Spleen (tissue), 11 donors: Measurements from ENCODE around the gene GRIK5. TPM values are rescaled to one million over a fixed set of nuclear protein-coding genes. Genes with fewer than 3 reads are reported as not detected.

Source experiments
- DNase-seq: peaks from one replicate; pipeline ENCODE4 v3.0.0-alpha.2; 2020
- H3K27ac ChIP-seq, 8 donors: fragments of 200-600 bp; sonication (generic) in 7 of 8; 1 replicate in 4 of 8; 2 replicates in 4 of 8; pipeline versions ENCODE4 v1.5.0 to v1.8.0; 2016 to 2021; ENCODE audit warnings: inconsistent platforms in 4 of 8, mild to moderate bottlenecking in 4 of 8, moderate library complexity in 1 of 8
- H3K27me3 ChIP-seq, 7 donors: fragments of 200-600 bp; sonication (generic) in 6 of 7; replicated peaks in 1 of 7; 1 replicate in 4 of 7; 2 replicates in 3 of 7; pipeline versions ENCODE4 v1.5.0 to v1.8.0; 2016 to 2021; ENCODE audit warnings: inconsistent platforms in 3 of 7, mild to moderate bottlenecking in 1 of 7
- H3K36me3 ChIP-seq, 6 donors: fragments of 200-600 bp; sonication (generic) in 5 of 6; 1 replicate in 4 of 6; 2 replicates in 2 of 6; pipeline versions ENCODE4 v1.5.0 to v1.8.0; 2016 to 2021; ENCODE audit warnings: inconsistent platforms in 2 of 6
- H3K4me1 ChIP-seq, 6 donors: fragments of 200-600 bp; sonication (generic) in 5 of 6; 1 replicate in 3 of 6; 2 replicates in 3 of 6; pipeline versions ENCODE4 v1.5.0 to v1.8.0; 2016 to 2021; ENCODE audit warnings: inconsistent platforms in 3 of 6
- H3K4me3 ChIP-seq, 8 donors: fragments of 200-600 bp; sonication (generic) in 7 of 8; 1 replicate in 4 of 8; 2 replicates in 4 of 8; pipeline versions ENCODE4 v1.5.0 to v1.8.0; 2016 to 2021; ENCODE audit warnings: inconsistent platforms in 4 of 8, mild to moderate bottlenecking in 4 of 8, moderate library complexity in 2 of 8
- H3K9me3 ChIP-seq, 8 donors: fragments of 200-600 bp; sonication (generic) in 7 of 8; 1 replicate in 4 of 8; 2 replicates in 4 of 8; pipeline versions ENCODE4 v1.5.0 to v1.8.0; 2016 to 2021; ENCODE audit warnings: inconsistent platforms in 4 of 8
- CTCF ChIP-seq, 11 experiments: fragments of 200-600 bp in 7 of 11; fragments of 450-650 bp in 4 of 11; sonication (generic) in 4 of 11; IDR thresholded peaks in 8 of 11; conservative IDR thresholded peaks in 3 of 11; 1 replicate in 7 of 11; 2 replicates in 4 of 11; pipeline versions ENCODE4 v1.4.0 to v1.8.0; 2016 to 2021; ENCODE audit warnings: antibody characterized with exemption in 11 of 11, inconsistent platforms in 4 of 11, mild to moderate bottlenecking in 1 of 11
- POLR2A ChIP-seq, 3 donors: fragments of 450-650 bp; IDR thresholded peaks; one replicate each; pipeline ENCODE4 v1.5.1; 2017; ENCODE audit warnings: antibody characterized with exemption in 3 of 3, mild to moderate bottlenecking in 1 of 3
- POLR2AphosphoS5 ChIP-seq, 3 donors: sonication (generic); formaldehyde crosslinking; IDR thresholded peaks; one replicate each; pipeline ENCODE4 v1.5.1; 2017; ENCODE audit warnings: antibody characterized with exemption in 3 of 3
- WGBS, 5 donors: extraction: QIAGEN DNeasy Blood & Tissue Kit in 3 of 5; methylation state at CpG; one replicate each; pipeline versions ENCODE4 v1.1.5 to v1.1.7; 2013 to 2018; 5-methylcytosine and 5-hydroxymethylcytosine counted together
- intact Hi-C: fragments of 100-400 bp; cut with DNase I; formaldehyde crosslinking; loops from one replicate; pipeline ENCODE4 v1.15.0; 2023; ENCODE audit warnings: low total_unique reads
- polyA plus RNA-seq, 3 donors: library from polyadenylated mRNA; stranded (reverse); fragments of 200-250 nt; gene quantifications; one replicate each; pipeline ENCODE4 v1.2.1, GENCODE V29; 2013
- total RNA-seq, 7 donors: library from RNA; depleted of rRNA in 3 of 7; stranded (reverse); fragments of >200 nt in 3 of 7; fragmentation: NEBNext Ultra II Directional in 4 of 7; extraction: Animal tissue kit (Norgen Biotek cat#: 25700) in 4 of 7; gene quantifications; one replicate each; pipeline versions ENCODE4 v1.1.0 to v1.2.1, GENCODE V29; 2016 to 2021
- donor health status: healthy with polysubstance abuse.
- donor health status: DM: no; HTN: no; CAD: no; lungs with moderate emphysema.
- donor health status: DM: no; HTN: no; CAD: no.
- donor health status: Bipolar disorder and iron deficiency.
- donor health status: healthy.
- donor health status: DM: no; HTN: no; CAD: no.
- donor health status: DM: yes; HTN: yes; CAD: no.

The GRIK5 gene
- total and polyA plus RNA-seq, 10 donors, result 0.94 to 4.7 (median 2.1) TPM

- no peaks in the 10 kb centered on the region for H3K9me3 ChIP-seq
- no peak overlapping the region for H3K27ac ChIP-seq
- intact Hi-C loops, result no loop called here
- H3K4me3 ChIP-seq, result no peak overlapping the region
- no peak for DNase-seq
- 79 to 92% (median 83%) methylated on average over 11 of the region's 11 CpGs for WGBS, 5 donors
- no peaks in the 10 kb centered on the region for H3K36me3 ChIP-seq
- TF ChIP-seq CTCF (IDR thresholded peaks at IDR 0.05 in 8 of 11, conservative IDR thresholded peaks at IDR 0.05 in 3 of 11), result no peak
- no peak for TF ChIP-seq POLR2A (IDR thresholded peaks at IDR 0.05)
- TF ChIP-seq POLR2AphosphoS5 (IDR thresholded peaks at IDR 0.05), result no peak
- no peaks in the 10 kb centered on the region for H3K4me1 ChIP-seq
- peaks cover 0 to 5% (median 0%) of the 10 kb centered on the region in 7 donors for H3K27me3 ChIP-seq
Observed at GRCh38 chr19:42010245-42011126, 59.5 kb downstream of the GRIK5 start.

GRCh38 chr19:42006569-42006968 lies 63.4 kb downstream of the GRIK5 start:
- Histone ChIP-seq H3K4me1 (no peaks in the 10 kb centered on the region), H3K9me3 (no peaks in the 10 kb centered on the region), H3K36me3 (no peaks in the 10 kb centered on the region), H3K27ac (no peak overlapping the region), H3K4me3 (no peak overlapping the region), H3K27me3 (peaks cover 0 to 27% (median 0%) of the 10 kb centered on the region in 7 donors)
- intact Hi-C loops, result no loop called here
- DNase-seq, result no peak
- 80 to 93% (median 91%) methylated on average over 10 to 13 of the region's 13 CpGs for WGBS, 5 donors
- TF ChIP-seq POLR2AphosphoS5 (IDR thresholded peaks at IDR 0.05) (no peak), POLR2A (IDR thresholded peaks at IDR 0.05) (no peak), CTCF (IDR thresholded peaks at IDR 0.05 in 8 of 11, conservative IDR thresholded peaks at IDR 0.05 in 3 of 11) (no peak)

- Histone ChIP-seq H3K4me3 (no peak overlapping the region), H3K4me1 (no peaks in the 10 kb centered on the region), H3K27ac (no peak overlapping the region), H3K27me3 (peaks cover 0 to 38% (median 7%) of the 10 kb centered on the region in 7 donors), H3K9me3 (no peaks in the 10 kb centered on the region), H3K36me3 (no peaks in the 10 kb centered on the region)
- intact Hi-C loops, result no loop called here
- DNase-seq, result no peak
- TF ChIP-seq POLR2A (IDR thresholded peaks at IDR 0.05), result no peak
- 87 to 96% (median 94%) methylated on average over 19 to 22 of the region's 22 CpGs for WGBS, 5 donors
Observed at GRCh38 chr19:42005504-42005903, 64.5 kb downstream of the GRIK5 start.

- Histone ChIP-seq H3K27ac (no peak overlapping the region), H3K27me3 (peaks cover 0 to 56% (median 22%) of the 10 kb centered on the region in 7 donors), H3K4me3 (no peak overlapping the region), H3K4me1 (peaks cover 0 to 10% (median under 1%) of the 10 kb centered on the region in 6 donors), H3K36me3 (no peaks in the 10 kb centered on the region), H3K9me3 (no peaks in the 10 kb centered on the region)
- TF ChIP-seq POLR2A (IDR thresholded peaks at IDR 0.05) (no peak), POLR2AphosphoS5 (IDR thresholded peaks at IDR 0.05) (no peak), CTCF (IDR thresholded peaks at IDR 0.05 in 8 of 11, conservative IDR thresholded peaks at IDR 0.05 in 3 of 11) (no peak)
- 75 to 87% (median 83%) methylated on average over 16 to 21 of the region's 21 CpGs for WGBS, 5 donors
- DNase-seq, result no peak
- intact Hi-C loops, result no loop called here
Observed at GRCh38 chr19:42003506-42004294, 66.3 kb downstream of the GRIK5 start.
